Mesendoderm (in vitro differentiated cells): ENCODE data around the gene DHRS4. TPM values are rescaled to one million over a fixed set of nuclear protein-coding genes. Genes with fewer than 3 reads are reported as not detected.
A peak's percentile ranks its signal among the peaks of the same experiment; 100 is the strongest.

ENCODE experiments used
- DNase-seq: peaks from one replicate; pipeline ENCODE4 v3.0.0; 2013
- H2AK5ac ChIP-seq: 2 replicates; pipeline ENCODE4 v1.6.1; 2013; ENCODE audit warnings: low read length, inconsistent platforms
- H2BK120ac ChIP-seq: 2 replicates; pipeline ENCODE4 v1.6.1; 2013; ENCODE audit warnings: low read depth, mild to moderate bottlenecking, low read length, moderate library complexity, mixed read lengths
- H2BK15ac ChIP-seq: replicated peaks from 2 replicates; pipeline ENCODE4 v1.6.1; 2013; ENCODE audit warnings: low read depth, mild to moderate bottlenecking, moderate library complexity
- H2BK5ac ChIP-seq: 2 replicates; pipeline ENCODE4 v1.6.1; 2013; ENCODE audit warnings: low read length, inconsistent platforms
- H3K18ac ChIP-seq: 2 replicates; pipeline ENCODE4 v1.6.1; 2013; ENCODE audit warnings: mild to moderate bottlenecking, low read length, mixed read lengths
- H3K23ac ChIP-seq: one replicate; pipeline ENCODE4 v1.6.1; 2013; ENCODE audit warnings: low read length
- H3K27ac ChIP-seq: 2 replicates; pipeline ENCODE4 v1.5.1; 2013; ENCODE audit warnings: low read depth, mild to moderate bottlenecking, inconsistent platforms, low read length, moderate library complexity
- H3K27me3 ChIP-seq: 2 replicates; pipeline ENCODE4 v1.6.1; 2013; ENCODE audit warnings: low read length, control low read depth, mild to moderate bottlenecking, inconsistent platforms; ENCODE audit not compliant: insufficient read depth, poor library complexity
- H3K36me3 ChIP-seq: 2 replicates; pipeline ENCODE4 v1.6.1; 2013; ENCODE audit warnings: low read length, inconsistent platforms; ENCODE audit not compliant: control insufficient read depth, insufficient read depth
- H3K4ac ChIP-seq: one replicate; pipeline ENCODE4 v1.6.1; 2013; ENCODE audit warnings: low read depth, mild to moderate bottlenecking, low read length, moderate library complexity
- H3K4me1 ChIP-seq: 2 replicates; pipeline ENCODE4 v1.6.1; 2013; ENCODE audit warnings: low read depth, low read length, inconsistent platforms; ENCODE audit not compliant: control insufficient read depth
- H3K4me2 ChIP-seq: 2 replicates; pipeline ENCODE4 v1.6.1; 2013; ENCODE audit warnings: low read length
- H3K4me3 ChIP-seq: 2 replicates; pipeline ENCODE4 v1.5.1; 2013; ENCODE audit warnings: mild to moderate bottlenecking, low read length
- H3K56ac ChIP-seq: one replicate; pipeline ENCODE4 v1.6.1; 2013; ENCODE audit warnings: low read length
- H3K79me1 ChIP-seq: 2 replicates; pipeline ENCODE4 v1.6.1; 2013; ENCODE audit warnings: low read length, inconsistent platforms
- H3K79me2 ChIP-seq: 2 replicates; pipeline ENCODE4 v1.6.1; 2013; ENCODE audit warnings: mild to moderate bottlenecking, low read length; ENCODE audit not compliant: control insufficient read depth, insufficient read depth
- H3K9ac ChIP-seq: 2 replicates; pipeline ENCODE4 v1.6.1; 2013; ENCODE audit warnings: low read length, inconsistent platforms
- H4K5ac ChIP-seq: one replicate; pipeline ENCODE4 v1.6.1; 2013; ENCODE audit warnings: low read length
- H4K8ac ChIP-seq: one replicate; pipeline ENCODE4 v1.6.1; 2013; ENCODE audit warnings: low read depth, mild to moderate bottlenecking, control low read depth, low read length, moderate library complexity
- WGBS: extraction: QIAGEN DNeasy Blood & Tissue Kit; methylation state at CpG from one replicate; pipeline ENCODE4 v1.1.7; 2013; ENCODE audit warnings: low lambda C conversion rate, missing lambda C conversion rate; ENCODE audit not compliant: insufficient coverage; ENCODE audit errors: extremely low coverage; 5-methylcytosine and 5-hydroxymethylcytosine counted together
- polyA plus RNA-seq, 2 experiments: library from polyadenylated mRNA; stranded (reverse); fragments of 200-250 nt; gene quantifications; one replicate each; pipeline ENCODE4 v1.2.3, GENCODE V29; 2013

DHRS4 gene
- polyA plus RNA-seq (2013, experiment 1 of 2) = 10.4 TPM
- 10.7 TPM for polyA plus RNA-seq (2013, experiment 2 of 2)

GRCh38 chr14:23953464-23954278, at the start of gene DHRS4:
Gene DHRS4, plus strand, starts transcription at chr14:23953770. Its CDS starts 19 bp downstream, at chr14:23953789.
- no CpG with 5 or more reads among the region's 44 CpGs for WGBS
- no peak within 1 kb of the TSS for H2BK5ac ChIP-seq

GRCh38 chr14:23910101-23910875, 43.3 kb upstream of the DHRS4 start:
- Histone ChIP-seq H3K23ac (no peak overlapping the region), H3K27me3 (no peaks in the 10 kb centered on the region), H2BK15ac (no peak overlapping the region), H2BK5ac (no peak overlapping the region), H3K27ac (no peak overlapping the region), H3K4me3 (no peak overlapping the region), H3K4me2 (no peak overlapping the region), H3K4ac (no peak overlapping the region), H3K36me3 (no peaks in the 10 kb centered on the region), H2AK5ac (no peak overlapping the region), H2BK120ac (no peak overlapping the region), H3K18ac (no peak overlapping the region), H3K4me1 (no peaks in the 10 kb centered on the region), H4K8ac (no peak overlapping the region), H3K9ac (no peak overlapping the region), H4K5ac (no peak overlapping the region), H3K56ac (no peak overlapping the region), H3K79me1 (no peaks in the 10 kb centered on the region), H3K79me2 (no peaks in the 10 kb centered on the region)
- peak; percentile 90 for DNase-seq
- WGBS = no CpG with 5 or more reads among the region's 7 CpGs

More at GRCh38 chr14:23953464-23954278, at the start of gene DHRS4:
- no peak within 1 kb of the TSS for H2BK15ac ChIP-seq
- peak; percentile 88 for DNase-seq
- no peak within 1 kb of the TSS for H2BK120ac ChIP-seq
- H2AK5ac ChIP-seq = no peak within 1 kb of the TSS
- H3K4me3 ChIP-seq = peak within 1 kb of the TSS; percentile 76
- H3K79me2 ChIP-seq = no peaks in the 10 kb centered on the region
- no peaks in the 10 kb centered on the region for H3K36me3 ChIP-seq
- peak within 1 kb of the TSS; percentile 43 for H3K4me2 ChIP-seq
- no peaks in the 10 kb centered on the region for H3K4me1 ChIP-seq
- no peaks in the 10 kb centered on the region for H3K79me1 ChIP-seq
- H4K8ac ChIP-seq = peak within 1 kb of the TSS; percentile 68
- no peaks in the 10 kb centered on the region for H3K27me3 ChIP-seq
- peak within 1 kb of the TSS; percentile 75 for H3K9ac ChIP-seq
- H4K5ac ChIP-seq = no peak within 1 kb of the TSS
- peak within 1 kb of the TSS; percentile 88 for H3K56ac ChIP-seq
- H3K18ac ChIP-seq = peak within 1 kb of the TSS; percentile 5
- no peak within 1 kb of the TSS for H3K4ac ChIP-seq
- peak within 1 kb of the TSS; percentile 27 for H3K27ac ChIP-seq
- H3K23ac ChIP-seq = no peak within 1 kb of the TSS

- H3K23ac ChIP-seq = no peak overlapping the region
- H2BK15ac ChIP-seq = no peak overlapping the region
- no peak overlapping the region for H2BK5ac ChIP-seq
- no peak for DNase-seq
- no peaks in the 10 kb centered on the region for H3K27me3 ChIP-seq
- no peak overlapping the region for H4K5ac ChIP-seq
- H3K56ac ChIP-seq = no peak overlapping the region
- H3K79me2 ChIP-seq = no peaks in the 10 kb centered on the region
- H3K4ac ChIP-seq = no peak overlapping the region
- no peak overlapping the region for H3K18ac ChIP-seq
- H3K4me1 ChIP-seq = no peaks in the 10 kb centered on the region
- no peak overlapping the region for H3K27ac ChIP-seq
- H2BK120ac ChIP-seq = no peak overlapping the region
- WGBS = no CpG with 5 or more reads among the region's 3 CpGs
- H2AK5ac ChIP-seq = no peak overlapping the region
- H3K36me3 ChIP-seq = no peaks in the 10 kb centered on the region
- H3K4me2 ChIP-seq = no peak overlapping the region
- H3K79me1 ChIP-seq = no peaks in the 10 kb centered on the region
- H4K8ac ChIP-seq = no peak overlapping the region
- H3K9ac ChIP-seq = no peak overlapping the region
- no peak overlapping the region for H3K4me3 ChIP-seq
Measured at GRCh38 chr14:23910876-23911210, 42.7 kb upstream of the DHRS4 start.

GRCh38 chr14:23915559-23915958, 38.0 kb upstream of the DHRS4 start:
- H3K27me3 ChIP-seq = no peaks in the 10 kb centered on the region
- no peaks in the 10 kb centered on the region for H3K4me1 ChIP-seq
- H3K79me2 ChIP-seq = no peaks in the 10 kb centered on the region
- no peak for DNase-seq
- no peak overlapping the region for H2AK5ac ChIP-seq
- no peak overlapping the region for H3K56ac ChIP-seq
- no peak overlapping the region for H3K9ac ChIP-seq
- H2BK120ac ChIP-seq = no peak overlapping the region
- H4K5ac ChIP-seq = no peak overlapping the region
- H3K23ac ChIP-seq = no peak overlapping the region
- H3K4me2 ChIP-seq = no peak overlapping the region
- H3K4me3 ChIP-seq = no peak overlapping the region
- no peak overlapping the region for H2BK15ac ChIP-seq
- H3K79me1 ChIP-seq = no peaks in the 10 kb centered on the region
- H2BK5ac ChIP-seq = no peak overlapping the region
- no peak overlapping the region for H3K18ac ChIP-seq
- H4K8ac ChIP-seq = no peak overlapping the region
- no peaks in the 10 kb centered on the region for H3K36me3 ChIP-seq
- no peak overlapping the region for H3K27ac ChIP-seq
- WGBS = no CpG with 5 or more reads among the region's 4 CpGs
- no peak overlapping the region for H3K4ac ChIP-seq

- Histone ChIP-seq H2AK5ac (no peak overlapping the region), H3K4me1 (no peaks in the 10 kb centered on the region), H3K27ac (no peak overlapping the region), H3K36me3 (no peaks in the 10 kb centered on the region), H3K79me2 (no peaks in the 10 kb centered on the region), H3K4me3 (no peak overlapping the region), H4K5ac (no peak overlapping the region), H3K4ac (no peak overlapping the region), H3K79me1 (no peaks in the 10 kb centered on the region), H3K56ac (no peak overlapping the region), H3K9ac (no peak overlapping the region), H2BK120ac (no peak overlapping the region), H3K27me3 (no peaks in the 10 kb centered on the region), H2BK5ac (no peak overlapping the region), H3K23ac (no peak overlapping the region), H2BK15ac (no peak overlapping the region), H3K4me2 (no peak overlapping the region), H3K18ac (no peak overlapping the region), H4K8ac (no peak overlapping the region)
- DNase-seq = no peak
- no CpG with 5 or more reads among the region's 3 CpGs for WGBS
Measured at GRCh38 chr14:23916004-23916403, 37.6 kb upstream of the DHRS4 start.
